ENCODE results near the gene UGT1A1.

The UGT1A1 gene

DNA sequence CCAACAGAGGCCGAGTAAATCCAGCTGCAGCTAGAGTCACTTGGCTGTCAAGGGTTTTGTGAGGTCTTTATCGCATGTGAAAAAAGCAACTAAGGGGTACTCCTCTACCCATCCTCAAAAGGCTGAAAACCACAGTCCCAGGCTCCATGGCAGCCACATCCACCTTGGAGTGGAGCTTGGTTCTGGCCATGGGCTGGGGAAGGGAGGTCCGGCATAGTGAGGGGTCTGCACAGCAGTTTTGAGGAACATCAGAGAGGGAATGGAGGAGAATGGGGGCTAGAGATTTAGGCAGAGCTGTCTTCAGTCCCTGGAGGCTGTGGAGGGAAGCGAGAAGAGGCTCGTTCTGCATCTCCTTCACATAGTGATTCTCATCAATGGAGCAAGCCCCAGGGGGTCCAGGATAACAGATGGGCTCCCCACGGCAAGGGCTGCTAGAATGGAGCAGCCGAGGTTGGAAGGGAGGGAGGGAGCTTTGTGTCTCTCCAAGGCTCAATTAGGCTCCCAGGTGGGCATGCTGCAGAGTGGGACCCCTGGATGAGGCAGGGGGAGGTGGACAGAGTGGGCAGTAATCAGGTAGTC is 39.1 kb downstream of the UGT1A1 start:
- H3K9ac ChIP-seq (ENCODE audit: low read length) = no peak overlapping the region
- no peaks in the 10 kb centered on the region for H3K9me3 ChIP-seq (ENCODE audit: control insufficient read depth, low read length)
- H3K4me3 ChIP-seq (ENCODE audit: low read length) = no peak overlapping the region
- peaks cover 32% of the 10 kb centered on the region for H3K27me3 ChIP-seq (replicated peaks; ENCODE audit: control insufficient read depth, insufficient read depth, low read length)
- no peaks in the 10 kb centered on the region for H3K36me3 ChIP-seq (ENCODE audit: control insufficient read depth, insufficient read depth, low read length, severe bottlenecking)
- H3K4me1 ChIP-seq (ENCODE audit: control insufficient read depth, insufficient read depth, low read length) = no peaks in the 10 kb centered on the region
- DNase-seq (ENCODE audit: low read depth) = no peak

DNA sequence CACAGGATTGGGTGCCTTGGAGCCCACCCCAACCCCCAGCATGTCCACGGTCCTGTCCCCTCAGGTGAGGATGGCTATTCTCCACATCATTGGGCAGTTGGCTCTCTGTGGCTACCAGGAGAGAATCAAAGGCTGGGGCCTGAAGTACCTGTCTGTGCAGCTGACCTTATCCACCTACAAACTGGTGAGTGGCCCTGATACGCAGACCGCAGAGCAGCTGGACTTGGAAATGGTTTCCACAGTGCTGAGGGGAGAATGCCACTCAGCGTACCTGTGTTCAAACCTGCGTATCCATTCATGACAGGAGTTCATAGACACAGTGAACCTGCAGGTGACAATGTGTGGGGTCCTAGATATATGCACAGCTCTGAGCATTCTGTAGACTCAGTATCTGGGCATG is 39.6 kb downstream of the UGT1A1 start:
- Histone ChIP-seq H3K4me3 (ENCODE audit: low read length) (no peak overlapping the region), H3K9me3 (ENCODE audit: control insufficient read depth, low read length) (no peaks in the 10 kb centered on the region), H3K36me3 (ENCODE audit: control insufficient read depth, insufficient read depth, low read length, severe bottlenecking) (no peaks in the 10 kb centered on the region), H3K9ac (ENCODE audit: low read length) (no peak overlapping the region), H3K27me3 (replicated peaks; ENCODE audit: control insufficient read depth, insufficient read depth, low read length) (peaks cover 32% of the 10 kb centered on the region), H3K4me1 (ENCODE audit: control insufficient read depth, insufficient read depth, low read length) (no peaks in the 10 kb centered on the region)
- no peak for DNase-seq (ENCODE audit: low read depth)

DNA sequence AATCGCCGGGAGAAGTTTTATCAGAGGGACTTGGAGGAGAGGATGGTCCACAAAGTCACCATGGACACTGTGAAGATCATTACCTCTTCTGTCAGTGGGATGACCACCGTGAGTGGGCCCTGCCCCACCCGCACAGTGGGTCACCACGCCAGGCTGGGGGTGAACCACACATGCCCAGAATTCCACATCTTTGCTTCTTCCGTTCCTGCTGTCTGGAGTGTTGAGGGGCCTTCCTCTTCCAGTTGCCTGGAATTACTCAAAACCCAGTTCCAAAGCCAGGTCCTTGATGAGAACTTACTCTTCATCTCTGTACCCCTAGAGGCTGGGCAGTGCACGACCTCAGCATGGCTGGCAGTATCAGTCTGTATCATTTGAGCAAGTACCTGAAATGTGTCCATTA is 40.1 kb downstream of the UGT1A1 start:
- Histone ChIP-seq H3K36me3 (ENCODE audit: control insufficient read depth, insufficient read depth, low read length, severe bottlenecking) (no peaks in the 10 kb centered on the region), H3K9me3 (ENCODE audit: control insufficient read depth, low read length) (no peaks in the 10 kb centered on the region)

DNA sequence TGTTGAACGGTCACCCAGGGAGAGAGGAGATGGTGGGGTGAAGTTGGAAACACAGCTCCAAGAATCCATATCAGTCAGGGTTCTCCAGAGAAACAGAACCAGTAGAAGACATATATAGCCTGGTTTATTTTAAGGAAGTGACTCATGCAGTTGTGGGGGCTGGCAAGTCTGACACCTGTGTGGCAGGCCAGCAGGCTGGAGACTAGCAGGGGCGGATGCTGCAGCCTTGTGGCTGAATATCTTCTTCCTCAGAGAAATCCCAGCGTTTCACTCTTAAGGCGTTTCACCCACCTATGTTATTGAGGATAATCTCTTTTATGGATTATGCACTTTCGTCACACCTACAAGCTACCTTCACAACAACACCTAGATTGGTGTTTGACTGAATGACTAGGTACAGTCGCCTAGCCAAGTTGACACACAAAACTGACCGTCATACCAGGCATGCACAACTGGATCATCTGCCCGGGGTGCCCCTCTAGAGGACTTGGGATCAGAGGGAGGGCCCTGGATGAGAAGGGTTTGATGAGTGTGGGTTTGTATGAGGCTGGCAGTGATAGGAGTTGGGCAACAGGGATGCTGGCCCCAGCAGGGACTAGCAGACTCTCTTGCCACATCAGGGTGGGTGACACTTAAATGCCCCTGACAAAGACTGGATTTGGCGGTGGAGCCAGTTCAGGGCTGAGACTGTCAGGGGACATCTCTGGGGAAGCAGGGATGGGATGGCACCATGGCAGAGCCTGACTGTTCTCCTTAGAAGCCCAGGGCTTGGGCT is 41.5 kb downstream of the UGT1A1 start:
- no peak for DNase-seq (ENCODE audit: low read depth)
- peaks cover 32% of the 10 kb centered on the region for H3K27me3 ChIP-seq (replicated peaks; ENCODE audit: control insufficient read depth, insufficient read depth, low read length)
- no peaks in the 10 kb centered on the region for H3K36me3 ChIP-seq (ENCODE audit: control insufficient read depth, insufficient read depth, low read length, severe bottlenecking)
- H3K4me1 ChIP-seq (ENCODE audit: control insufficient read depth, insufficient read depth, low read length) = no peaks in the 10 kb centered on the region
- H3K9me3 ChIP-seq (ENCODE audit: control insufficient read depth, low read length) = peaks cover 4% of the 10 kb centered on the region
- H3K9ac ChIP-seq (ENCODE audit: low read length) = no peak overlapping the region
- no peak overlapping the region for H3K4me3 ChIP-seq (ENCODE audit: low read length)

More for the DNA sequence above, 40.1 kb downstream of the UGT1A1 start:
- H3K27me3 ChIP-seq (replicated peaks; ENCODE audit: control insufficient read depth, insufficient read depth, low read length) = peaks cover 32% of the 10 kb centered on the region
- no peak overlapping the region for H3K4me3 ChIP-seq (ENCODE audit: low read length)
- H3K9ac ChIP-seq (ENCODE audit: low read length) = no peak overlapping the region
- no peak for DNase-seq (ENCODE audit: low read depth)
- no peaks in the 10 kb centered on the region for H3K4me1 ChIP-seq (ENCODE audit: control insufficient read depth, insufficient read depth, low read length)

GRCh38 chr2:233802132-233802815 is 42.2 kb downstream of the UGT1A1 start:
- no peak overlapping the region for H3K9ac ChIP-seq (ENCODE audit: low read length)
- no peaks in the 10 kb centered on the region for H3K36me3 ChIP-seq (ENCODE audit: control insufficient read depth, insufficient read depth, low read length, severe bottlenecking)
- no peak for DNase-seq (ENCODE audit: low read depth)
- peaks cover 4% of the 10 kb centered on the region for H3K9me3 ChIP-seq (ENCODE audit: control insufficient read depth, low read length)
- no peak overlapping the region for H3K4me3 ChIP-seq (ENCODE audit: low read length)
- no peaks in the 10 kb centered on the region for H3K4me1 ChIP-seq (ENCODE audit: control insufficient read depth, insufficient read depth, low read length)
- H3K27me3 ChIP-seq (replicated peaks; ENCODE audit: control insufficient read depth, insufficient read depth, low read length) = peaks cover 32% of the 10 kb centered on the region

- peaks cover 4% of the 10 kb centered on the region for H3K9me3 ChIP-seq (ENCODE audit: control insufficient read depth, low read length)
- H3K36me3 ChIP-seq (ENCODE audit: control insufficient read depth, insufficient read depth, low read length, severe bottlenecking) = no peaks in the 10 kb centered on the region
- H3K9ac ChIP-seq (ENCODE audit: low read length) = no peak overlapping the region
- no peaks in the 10 kb centered on the region for H3K4me1 ChIP-seq (ENCODE audit: control insufficient read depth, insufficient read depth, low read length)
- peaks cover 34% of the 10 kb centered on the region for H3K27me3 ChIP-seq (replicated peaks; ENCODE audit: control insufficient read depth, insufficient read depth, low read length)
- no peak for DNase-seq (ENCODE audit: low read depth)
- H3K4me3 ChIP-seq (ENCODE audit: low read length) = no peak overlapping the region
Observed at GRCh38 chr2:233803292-233803911, 43.3 kb downstream of the UGT1A1 start.

DNA sequence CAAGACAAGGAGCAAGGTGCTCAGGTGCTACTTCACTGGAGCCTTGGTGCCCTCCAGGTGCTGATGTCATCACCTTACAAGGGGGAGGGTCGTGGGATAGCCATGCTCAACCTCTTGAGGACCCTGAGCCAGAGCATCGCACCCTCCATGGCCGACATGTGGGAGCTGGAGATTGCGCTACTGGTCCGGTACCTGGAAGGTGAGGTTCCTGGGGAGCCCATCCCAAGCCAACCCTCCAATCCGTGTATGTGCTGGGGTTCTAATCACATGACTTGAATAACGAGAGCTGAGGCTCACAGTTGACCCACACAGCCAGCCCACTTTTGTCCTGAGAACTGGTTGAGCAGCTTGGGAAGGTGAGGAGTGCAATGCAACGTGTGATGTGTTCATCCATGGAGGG is 43.9 kb downstream of the UGT1A1 start:
- DNase-seq (ENCODE audit: low read depth) = no peak
- H3K36me3 ChIP-seq (ENCODE audit: control insufficient read depth, insufficient read depth, low read length, severe bottlenecking) = no peaks in the 10 kb centered on the region
- no peak overlapping the region for H3K9ac ChIP-seq (ENCODE audit: low read length)
- H3K4me3 ChIP-seq (ENCODE audit: low read length) = no peak overlapping the region
- peaks cover 4% of the 10 kb centered on the region for H3K9me3 ChIP-seq (ENCODE audit: control insufficient read depth, low read length)
- no peaks in the 10 kb centered on the region for H3K4me1 ChIP-seq (ENCODE audit: control insufficient read depth, insufficient read depth, low read length)
- H3K27me3 ChIP-seq (replicated peaks; ENCODE audit: control insufficient read depth, insufficient read depth, low read length) = peaks cover 35% of the 10 kb centered on the region

- no peaks in the 10 kb centered on the region for H3K4me1 ChIP-seq (ENCODE audit: control insufficient read depth, insufficient read depth, low read length)
- DNase-seq (ENCODE audit: low read depth) = no peak
- H3K36me3 ChIP-seq (ENCODE audit: control insufficient read depth, insufficient read depth, low read length, severe bottlenecking) = no peaks in the 10 kb centered on the region
- H3K4me3 ChIP-seq (ENCODE audit: low read length) = no peak overlapping the region
- peaks cover 4% of the 10 kb centered on the region for H3K9me3 ChIP-seq (ENCODE audit: control insufficient read depth, low read length)
- H3K9ac ChIP-seq (ENCODE audit: low read length) = no peak overlapping the region
- H3K27me3 ChIP-seq (replicated peaks; ENCODE audit: control insufficient read depth, insufficient read depth, low read length) = peaks cover 28% of the 10 kb centered on the region
Observed at GRCh38 chr2:233807215-233807865, 47.3 kb downstream of the UGT1A1 start.

DNA sequence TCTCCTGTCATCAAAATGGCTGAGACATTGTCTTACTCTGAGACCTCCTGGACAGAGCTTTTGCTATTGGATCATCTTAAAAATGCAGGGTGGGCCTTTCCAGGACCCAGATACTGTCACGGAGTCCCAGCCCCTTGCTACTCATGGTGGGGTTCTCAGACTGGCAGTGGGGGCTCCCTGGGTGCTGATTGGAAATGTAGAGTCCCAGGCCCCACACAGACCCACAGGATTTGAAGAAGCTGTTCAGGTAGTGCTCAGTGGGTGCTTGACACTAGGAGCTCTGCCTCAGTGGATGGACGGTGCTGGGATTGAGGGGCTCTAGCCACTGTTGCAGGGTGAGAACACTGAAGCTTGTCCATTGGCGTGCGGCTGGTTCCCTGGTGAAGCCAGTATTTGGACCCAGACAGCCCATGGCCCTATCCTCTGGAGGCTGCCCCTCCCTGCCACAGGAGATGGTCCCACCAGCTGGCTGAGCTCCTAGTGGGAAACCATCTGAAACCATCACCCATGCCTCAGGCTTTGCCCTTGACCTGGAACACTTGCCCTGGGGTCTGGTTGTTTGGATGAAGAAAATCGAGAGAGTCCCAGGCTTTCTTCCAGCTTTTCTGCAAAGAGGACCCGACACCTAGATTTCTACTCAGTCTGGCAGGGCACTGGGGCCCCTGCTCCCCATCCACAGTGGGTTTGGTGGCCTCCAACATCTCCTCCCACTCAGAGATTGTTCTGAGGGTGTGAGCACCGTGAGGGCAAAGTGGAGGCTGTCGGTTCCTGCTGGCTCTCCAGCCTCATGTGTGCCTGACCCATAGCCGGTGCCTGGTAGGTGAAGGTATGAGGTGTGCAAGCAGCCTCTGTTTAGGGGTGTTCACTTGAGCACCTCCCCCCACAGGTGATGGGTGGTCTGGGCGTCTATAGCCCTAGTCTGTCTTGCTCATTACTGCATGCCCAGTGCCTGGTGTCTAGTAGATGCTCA is 48.2 kb downstream of the UGT1A1 start:
- no peaks in the 10 kb centered on the region for H3K36me3 ChIP-seq (ENCODE audit: control insufficient read depth, insufficient read depth, low read length, severe bottlenecking)
- no peaks in the 10 kb centered on the region for H3K4me1 ChIP-seq (ENCODE audit: control insufficient read depth, insufficient read depth, low read length)
- H3K9me3 ChIP-seq (ENCODE audit: control insufficient read depth, low read length) = peaks cover 4% of the 10 kb centered on the region
- no peak overlapping the region for H3K9ac ChIP-seq (ENCODE audit: low read length)
- peaks cover 20% of the 10 kb centered on the region for H3K27me3 ChIP-seq (replicated peaks; ENCODE audit: control insufficient read depth, insufficient read depth, low read length)
- H3K4me3 ChIP-seq (ENCODE audit: low read length) = no peak overlapping the region
- DNase-seq (ENCODE audit: low read depth) = no peak

GRCh38 chr2:233810385-233810784 is 50.3 kb downstream of the UGT1A1 start:
- H3K27me3 ChIP-seq (replicated peaks; ENCODE audit: control insufficient read depth, insufficient read depth, low read length) = peaks cover 20% of the 10 kb centered on the region
- no peaks in the 10 kb centered on the region for H3K36me3 ChIP-seq (ENCODE audit: control insufficient read depth, insufficient read depth, low read length, severe bottlenecking)
- no peak overlapping the region for H3K9ac ChIP-seq (ENCODE audit: low read length)
- H3K4me1 ChIP-seq (ENCODE audit: control insufficient read depth, insufficient read depth, low read length) = no peaks in the 10 kb centered on the region
- H3K9me3 ChIP-seq (ENCODE audit: control insufficient read depth, low read length) = peaks cover 4% of the 10 kb centered on the region
- DNase-seq (ENCODE audit: low read depth) = no peak
- H3K4me3 ChIP-seq (ENCODE audit: low read length) = no peak overlapping the region

All from adipocyte (in vitro differentiated cells).